Esophagus (tissue), 2 donors: ENCODE results near the gene ACADVL. TPM values are rescaled to one million over a fixed set of nuclear protein-coding genes. Genes with fewer than 3 reads are reported as not detected.
"Not testable (repeated sequence)": the region's sequence is repeated elsewhere in the genome, so short reads cannot be mapped to it uniquely, and the experiment has no call there.

Source experiments
- H3K27ac ChIP-seq, 2 donors: one replicate each; pipeline ENCODE4 v1.5.1; 2013; ENCODE audit warnings: low read depth in 2 of 2, mild to moderate bottlenecking in 2 of 2, inconsistent platforms in 1 of 2, low read length in 1 of 2, moderate library complexity in 1 of 2
- H3K27me3 ChIP-seq, 2 donors: one replicate each; pipeline ENCODE4 v1.6.1; 2013; ENCODE audit warnings: low read length in 2 of 2, control low read depth in 1 of 2, mild to moderate bottlenecking in 1 of 2; ENCODE audit not compliant: insufficient read depth in 2 of 2, control insufficient read depth in 1 of 2
- H3K36me3 ChIP-seq, 2 donors: one replicate each; pipeline ENCODE4 v1.6.1; 2013; ENCODE audit warnings: low read length in 1 of 2; ENCODE audit not compliant: control insufficient read depth in 2 of 2, insufficient read depth in 2 of 2
- H3K4me1 ChIP-seq, 2 donors: one replicate each; pipeline ENCODE4 v1.6.1; 2013; ENCODE audit warnings: low read length in 1 of 2; ENCODE audit not compliant: control insufficient read depth in 2 of 2, insufficient read depth in 2 of 2
- H3K4me3 ChIP-seq, 2 donors: one replicate each; pipeline ENCODE4 v1.5.1; 2013; ENCODE audit warnings: low read length in 2 of 2, mild to moderate bottlenecking in 2 of 2, low read depth in 1 of 2, moderate library complexity in 1 of 2
- H3K9me3 ChIP-seq, 2 donors: one replicate each; pipeline ENCODE4 v1.6.1; 2013; ENCODE audit warnings: mild to moderate bottlenecking in 2 of 2, low read depth in 1 of 2, low read length in 1 of 2, moderate library complexity in 1 of 2; ENCODE audit not compliant: control insufficient read depth in 2 of 2, insufficient read depth in 1 of 2
- WGBS, 2 donors: extraction: QIAGEN DNeasy Blood & Tissue Kit; methylation state at CpG; one replicate each; pipeline ENCODE4 v1.1.7; 2013; 5-methylcytosine and 5-hydroxymethylcytosine counted together
- polyA plus RNA-seq, 2 donors: library from polyadenylated mRNA; stranded (reverse); fragments of 200-250 nt; gene quantifications; one replicate each; pipeline ENCODE4 v1.2.3, GENCODE V29; 2013
- donor health status: healthy with polysubstance abuse.
- donor health status: Bipolar disorder and iron deficiency.

ACADVL gene
- polyA plus RNA-seq, 2 donors: 484 to 979 TPM

- Histone ChIP-seq H3K4me3 (peak overlapping the region in 1 of 2 donors; percentile 34), H3K9me3 (no peaks in the 10 kb centered on the region), H3K27me3 (no peaks in the 10 kb centered on the region), H3K27ac (no peak overlapping the region), H3K4me1 (peaks cover 7 to 11% of the 10 kb centered on the region in 2 donors), H3K36me3 (no peaks in the 10 kb centered on the region)
- 7% methylated on average over 18 of the region's 18 CpGs for WGBS, 2 donors
Measured at GRCh38 chr17:7177954-7178477, 41.7 kb upstream of the ACADVL start.

DNA sequence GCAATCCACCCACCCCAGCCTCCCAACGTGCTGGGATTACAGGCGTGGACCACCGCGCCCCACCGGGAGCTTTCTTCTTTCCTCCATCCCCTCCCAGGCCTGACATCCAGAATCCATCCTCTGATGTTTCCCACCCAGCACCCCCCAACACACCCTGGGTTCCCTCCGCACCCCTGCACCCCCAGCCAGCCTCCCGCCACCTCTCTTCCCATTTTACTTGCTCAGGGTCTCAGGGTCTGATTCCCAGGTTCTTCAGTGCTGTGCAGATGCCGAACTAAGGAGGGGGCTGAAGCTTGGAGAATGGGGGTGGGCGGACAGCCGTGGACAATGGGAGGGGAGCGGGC lies 40.8 kb upstream of the ACADVL start:
- H3K27me3 ChIP-seq: no peaks in the 10 kb centered on the region

DNA sequence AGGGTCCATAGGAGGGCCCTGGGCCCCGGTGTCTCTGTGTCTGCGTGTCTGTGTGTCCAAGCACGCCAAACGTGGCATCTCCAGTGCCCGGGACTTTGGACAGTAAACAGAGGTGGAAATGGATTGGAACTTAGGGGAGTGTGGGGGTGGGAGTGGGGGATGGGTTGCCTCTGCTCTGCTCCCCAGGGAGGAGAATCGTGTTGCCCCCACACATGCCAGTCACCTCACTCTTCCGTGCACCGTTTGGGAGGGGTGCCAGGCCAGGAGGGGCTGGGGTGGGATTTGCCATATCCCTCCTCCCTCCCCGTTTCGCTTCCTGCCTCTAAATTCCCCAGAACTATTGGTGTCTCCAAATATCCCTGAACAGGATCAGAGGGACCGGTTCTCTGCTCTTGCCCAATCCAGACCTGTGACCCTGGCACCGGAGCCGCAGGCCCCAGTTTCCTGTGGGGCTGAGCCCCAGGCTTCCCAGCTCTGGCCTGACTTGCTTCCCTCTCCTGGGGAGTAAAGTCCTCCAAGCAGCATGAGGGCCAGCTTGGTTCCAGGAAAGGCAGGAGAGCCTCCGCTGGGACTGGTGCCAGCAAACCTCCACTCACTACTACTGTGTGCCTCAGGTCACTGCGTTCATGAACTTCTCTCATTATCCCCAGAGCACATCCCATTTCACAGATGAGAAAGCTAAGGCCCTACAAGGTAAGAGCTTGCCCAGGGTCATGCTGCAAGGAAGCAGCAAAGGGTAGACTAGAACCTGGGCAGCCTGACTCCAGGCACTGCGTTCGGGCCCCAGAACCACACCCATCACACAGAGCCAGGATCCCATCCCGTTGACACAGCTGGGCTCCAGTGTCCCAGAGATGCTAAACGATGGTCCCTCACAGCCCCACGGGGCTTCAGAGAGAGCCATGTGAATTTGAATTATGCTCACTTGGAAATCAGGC lies 40.2 kb upstream of the ACADVL start, which contains the start of gene ASGR1:
Gene ASGR1 (minus strand): TSS at position 54 of the 938 bp plus-strand sequence. CDS start 807 bp downstream, outside the sequence.
- WGBS, 2 donors: 50 to 60% methylated on average over 20 of the region's 20 CpGs
- Histone ChIP-seq H3K36me3 (no peaks in the 10 kb centered on the region), H3K27ac (no peak within 1 kb of the TSS), H3K4me3 (no peak within 1 kb of the TSS), H3K27me3 (no peaks in the 10 kb centered on the region), H3K9me3 (no peaks in the 10 kb centered on the region), H3K4me1 (peaks cover 5 to 7% of the 10 kb centered on the region in 2 donors)

More for the DNA sequence above, 40.8 kb upstream of the ACADVL start:
- H3K27ac ChIP-seq: no peak overlapping the region
- 66 to 81% methylated on average over 11 of the region's 11 CpGs for WGBS, 2 donors
- H3K36me3 ChIP-seq: no peaks in the 10 kb centered on the region
- no peaks in the 10 kb centered on the region for H3K9me3 ChIP-seq
- H3K4me3 ChIP-seq: no peak overlapping the region
- peaks cover 6 to 10% of the 10 kb centered on the region in 2 donors for H3K4me1 ChIP-seq

GRCh38 chr17:7182101-7182500 lies 37.6 kb upstream of the ACADVL start:
- H3K4me3 ChIP-seq, H3K27me3 ChIP-seq, H3K36me3 ChIP-seq, H3K9me3 ChIP-seq, H3K27ac ChIP-seq, H3K4me1 ChIP-seq: not testable (repeated sequence)
- WGBS, 2 donors: 86 to 92% methylated on average over 2 of the region's 2 CpGs

DNA sequence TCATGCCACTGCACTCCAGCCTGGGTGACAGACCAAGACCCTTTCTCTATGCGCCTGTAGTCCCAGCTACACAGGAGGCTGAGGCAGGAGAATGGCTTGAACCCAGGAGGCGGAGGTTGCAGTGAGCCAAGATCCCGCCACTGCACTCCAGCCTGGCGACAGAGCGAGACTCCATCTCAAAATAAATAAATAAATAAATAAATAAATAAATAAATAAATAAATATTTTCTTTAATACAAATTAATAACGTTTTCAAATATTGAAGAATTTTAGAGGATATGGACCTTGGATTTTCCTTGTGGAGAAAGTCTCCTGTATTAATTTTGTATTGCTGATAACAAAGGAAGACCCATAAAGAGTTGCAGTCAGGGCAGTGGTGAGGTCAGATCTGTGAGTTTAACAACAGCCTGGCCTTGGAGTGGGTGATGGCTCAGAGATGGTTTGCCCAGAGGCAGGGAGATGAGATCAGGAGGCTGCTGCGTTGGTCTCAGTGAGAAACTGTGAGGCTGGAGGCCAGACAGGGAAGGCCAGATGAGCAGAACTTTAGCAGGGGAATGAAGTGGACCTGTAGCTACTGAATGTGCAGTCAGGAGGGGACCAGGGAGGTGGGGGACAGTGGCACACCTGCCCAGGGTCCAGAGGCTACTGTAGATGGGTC lies 36.2 kb upstream of the ACADVL start:
- H3K4me1 ChIP-seq: no peaks in the 10 kb centered on the region
- no peaks in the 10 kb centered on the region for H3K27me3 ChIP-seq
- 85 to 86% methylated on average over 7 of the region's 7 CpGs for WGBS, 2 donors
- no peaks in the 10 kb centered on the region for H3K36me3 ChIP-seq
- H3K4me3 ChIP-seq: no peak overlapping the region
- H3K27ac ChIP-seq: no peak overlapping the region
- H3K9me3 ChIP-seq: no peaks in the 10 kb centered on the region

GRCh38 chr17:7184091-7184488 lies 35.6 kb upstream of the ACADVL start:
- 52 to 71% methylated on average over 14 of the region's 14 CpGs for WGBS, 2 donors
- Histone ChIP-seq H3K4me1 (no peaks in the 10 kb centered on the region), H3K4me3 (no peak overlapping the region), H3K27ac (no peak overlapping the region), H3K27me3 (no peaks in the 10 kb centered on the region), H3K9me3 (no peaks in the 10 kb centered on the region), H3K36me3 (no peaks in the 10 kb centered on the region)

- no peaks in the 10 kb centered on the region for H3K36me3 ChIP-seq
- H3K4me3 ChIP-seq: no peak overlapping the region
- no peaks in the 10 kb centered on the region for H3K9me3 ChIP-seq
- H3K27me3 ChIP-seq: no peaks in the 10 kb centered on the region
- 79 to 87% methylated on average over 6 of the region's 6 CpGs for WGBS, 2 donors
- no peak overlapping the region for H3K27ac ChIP-seq
- H3K4me1 ChIP-seq: no peaks in the 10 kb centered on the region
Measured at GRCh38 chr17:7184647-7185046, 35.1 kb upstream of the ACADVL start.

GRCh38 chr17:7186241-7186640 lies 33.5 kb upstream of the ACADVL start:
- Histone ChIP-seq H3K27ac (no peak overlapping the region), H3K27me3 (no peaks in the 10 kb centered on the region)
- WGBS, 2 donors: 55 to 60% methylated on average over 7 of the region's 7 CpGs

DNA sequence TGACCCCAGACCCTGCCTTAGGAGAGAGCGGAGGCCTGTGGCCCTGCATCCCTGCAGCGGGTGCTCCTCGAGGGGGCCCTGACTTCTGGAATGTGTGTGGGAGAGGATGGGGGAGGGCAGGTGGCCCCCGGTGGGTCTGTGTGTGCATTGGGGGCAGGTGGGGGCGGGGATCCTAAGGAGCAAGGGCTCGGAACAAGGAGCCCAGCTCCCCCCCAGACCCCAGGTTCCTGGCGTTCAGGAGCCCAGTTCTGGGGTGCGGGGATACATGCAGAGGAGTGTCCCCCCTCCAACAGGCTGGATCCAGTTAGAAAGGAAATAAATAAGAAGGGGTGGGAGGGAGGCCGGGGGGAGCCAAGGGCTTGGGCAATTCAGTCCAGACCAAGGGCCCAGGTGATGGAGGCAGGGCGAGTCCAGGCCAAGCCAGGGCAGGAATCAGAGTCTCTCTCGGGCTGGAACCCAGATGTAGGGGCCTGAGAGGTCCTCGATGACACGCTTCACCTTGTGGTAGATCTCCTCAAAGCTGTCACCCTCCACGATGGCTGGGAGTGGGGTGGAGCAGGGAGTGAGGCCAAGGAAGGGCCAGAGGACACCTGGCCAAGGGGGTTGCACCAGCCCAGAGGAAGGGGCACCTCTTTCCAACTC lies 29.3 kb upstream of the ACADVL start:
- no peaks in the 10 kb centered on the region for H3K4me1 ChIP-seq
- no peaks in the 10 kb centered on the region for H3K27me3 ChIP-seq
- no peak overlapping the region for H3K4me3 ChIP-seq
- H3K36me3 ChIP-seq: peaks cover 0 to 2% of the 10 kb centered on the region in 2 donors
- 85 to 86% methylated on average over 14 of the region's 14 CpGs for WGBS, 2 donors
- no peaks in the 10 kb centered on the region for H3K9me3 ChIP-seq
- H3K27ac ChIP-seq: no peak overlapping the region

More at GRCh38 chr17:7186241-7186640, 33.5 kb upstream of the ACADVL start:
- H3K36me3 ChIP-seq: no peaks in the 10 kb centered on the region
- H3K4me1 ChIP-seq: no peaks in the 10 kb centered on the region
- no peak overlapping the region for H3K4me3 ChIP-seq
- H3K9me3 ChIP-seq: no peaks in the 10 kb centered on the region
